ENCODE results near the gene GPS2.

Gene GPS2

GRCh38 chr17:7263801-7264078 is 51.4 kb downstream of the GPS2 start:
- Histone ChIP-seq H3K27me3 (ENCODE audit: insufficient read depth, low read length, poor library complexity, severe bottlenecking) (no peaks in the 10 kb centered on the region), H3K4me2 (ENCODE audit: low read depth, low read length, poor library complexity, severe bottlenecking) (no peak overlapping the region), H4K20me1 (ENCODE audit: insufficient read depth, low read length, poor library complexity, severe bottlenecking) (no peaks in the 10 kb centered on the region), H3K9ac (ENCODE audit: low read depth, low read length, poor library complexity, severe bottlenecking) (no peak overlapping the region), H3K4me1 (ENCODE audit: insufficient read depth, low read length, poor library complexity, severe bottlenecking) (no peaks in the 10 kb centered on the region), H3F3A (ENCODE audit: low read depth) (no peaks in the 10 kb centered on the region), H3K36me3 (ENCODE audit: insufficient read depth, low read length) (peaks cover 7% of the 10 kb centered on the region; the same call in 1 of the 2 replicates), H3K4me3 (ENCODE audit: low read length, poor library complexity, severe bottlenecking) (no peak overlapping the region), H2AFZ (ENCODE audit: low read length) (no peak overlapping the region), H3K9me3 (ENCODE audit: insufficient read depth, low read depth, low read length) (no peaks in the 10 kb centered on the region), H3K9me2 (replicated peaks; ENCODE audit: low read depth, low read length) (no peaks in the 10 kb centered on the region), H3K79me2 (ENCODE audit: insufficient read depth, low read length) (no peaks in the 10 kb centered on the region)
- no peak for TF ChIP-seq CTCF (conservative IDR thresholded peaks at IDR 0.05; ENCODE audit: low read length)
- no peak for TF ChIP-seq EZH2phosphoT487 (IDR thresholded peaks at IDR 0.05; ENCODE audit: borderline replicate concordance)

- Histone ChIP-seq H3F3A (ENCODE audit: low read depth) (no peaks in the 10 kb centered on the region), H3K4me3 (ENCODE audit: low read length, poor library complexity, severe bottlenecking) (no peak overlapping the region), H3K9ac (ENCODE audit: low read depth, low read length, poor library complexity, severe bottlenecking) (no peak overlapping the region), H4K20me1 (ENCODE audit: insufficient read depth, low read length, poor library complexity, severe bottlenecking) (no peaks in the 10 kb centered on the region), H3K36me3 (ENCODE audit: insufficient read depth, low read length) (peaks cover 11% of the 10 kb centered on the region; the same call in 1 of the 2 replicates), H3K4me1 (ENCODE audit: insufficient read depth, low read length, poor library complexity, severe bottlenecking) (no peaks in the 10 kb centered on the region), H3K9me3 (ENCODE audit: insufficient read depth, low read depth, low read length) (no peaks in the 10 kb centered on the region), H2AFZ (ENCODE audit: low read length) (no peak overlapping the region; the same call in 1 of the 2 replicates), H3K4me2 (ENCODE audit: low read depth, low read length, poor library complexity, severe bottlenecking) (no peak overlapping the region), H3K27me3 (ENCODE audit: insufficient read depth, low read length, poor library complexity, severe bottlenecking) (no peaks in the 10 kb centered on the region), H3K9me2 (replicated peaks; ENCODE audit: low read depth, low read length) (no peaks in the 10 kb centered on the region), H3K79me2 (ENCODE audit: insufficient read depth, low read length) (no peaks in the 10 kb centered on the region)
- no peak for TF ChIP-seq EZH2phosphoT487 (IDR thresholded peaks at IDR 0.05; ENCODE audit: borderline replicate concordance)
- no peak for TF ChIP-seq CTCF (conservative IDR thresholded peaks at IDR 0.05; ENCODE audit: low read length)
These were observed 52.0 kb downstream of the GPS2 start for GRCh38 chr17:7262935-7263800.

All from Loucy (cell line).